GM10248 (cell line): Measurements from ENCODE around the gene ZDHHC14.

Experiments used
- CTCF ChIA-PET: fragments of 300-600 bp; sonication (Branson Sonifier 250); formaldehyde crosslinking; extraction: SDS; loops from one replicate; lab custom pipeline; 2021; ENCODE audit warnings: antibody characterized with exemption; lab: Yijun Ruan, JAX
- POLR2A ChIA-PET: fragments of 350-650 bp; sonication (Branson Sonifier 250); formaldehyde crosslinking; extraction: SDS; loops from one replicate; lab custom pipeline; 2020; ENCODE audit warnings: antibody characterized with exemption; lab: Yijun Ruan, JAX
- DNase-seq: peaks from one replicate; pipeline ENCODE4 v3.0.0; 2012; ENCODE audit errors: extremely low spot score
- CTCF ChIP-seq: IDR thresholded peaks from 2 replicates; pipeline ENCODE4 v1.5.1; 2012; ENCODE audit warnings: mild to moderate bottlenecking, low read depth; ENCODE audit errors: extremely low read depth, missing control alignments, control extremely low read depth

The ZDHHC14 gene

GRCh38 chr6:157443066-157443800, 62.2 kb downstream of the ZDHHC14 start:
- no peak for TF ChIP-seq CTCF
- CTCF ChIA-PET: interaction anchor here (1.2 to 1.6 kb wide), 2 partner anchors 10 to 19 kb away, joined by 3 to 6 read pairs; no protein-coding TSS in a partner anchor
- peak; percentile 46 for DNase-seq
- POLR2A ChIA-PET: no interaction called here

DNA sequence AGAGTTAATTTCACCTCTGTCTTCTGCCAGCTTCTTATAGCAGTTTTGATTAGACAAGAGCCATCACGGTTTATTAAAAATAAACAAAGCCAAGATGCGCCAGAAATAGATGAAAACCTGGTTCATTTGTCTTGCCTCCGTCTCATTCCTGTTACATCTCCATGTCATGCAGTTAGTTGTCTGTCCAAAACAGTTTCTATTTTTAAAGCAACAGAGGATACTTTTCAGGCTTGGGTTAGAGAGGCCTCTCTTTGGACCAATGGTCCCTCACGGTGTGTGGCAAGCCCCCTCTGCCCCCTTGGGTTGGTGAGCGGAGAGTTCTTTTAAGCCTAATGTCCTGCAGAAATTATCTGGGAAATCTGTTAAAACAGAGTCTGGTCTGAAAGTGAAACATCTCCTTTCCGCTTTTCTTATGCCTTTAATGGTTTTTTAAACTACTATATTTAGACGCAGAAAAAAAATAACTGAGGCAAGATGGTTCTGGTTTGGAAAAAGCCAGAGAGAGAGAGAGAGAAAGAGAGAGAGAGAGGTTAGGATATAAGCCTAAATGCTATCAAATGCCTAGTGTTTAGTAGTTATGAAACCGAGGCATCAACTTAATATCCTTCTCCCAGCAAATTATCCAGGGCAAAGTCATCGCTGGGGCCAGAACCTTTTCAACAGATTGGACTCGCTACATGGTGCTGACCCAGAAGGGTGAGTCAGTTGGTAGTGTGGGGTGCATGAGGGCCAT, 64.5 kb downstream of the ZDHHC14 start:
- DNase-seq: no peak
- ChIA-PET CTCF (no interaction called here), POLR2A (no interaction called here)
- TF ChIP-seq CTCF: no peak

- no peak for DNase-seq
- POLR2A ChIA-PET: no interaction called here
- CTCF ChIA-PET: interaction anchor here (1.5 kb wide), 1 partner anchor 200 kb away, joined by 3 read pairs; no protein-coding TSS in a partner anchor
- TF ChIP-seq CTCF: no peak
Observed at GRCh38 chr6:157447735-157448134, 66.7 kb downstream of the ZDHHC14 start.

DNA sequence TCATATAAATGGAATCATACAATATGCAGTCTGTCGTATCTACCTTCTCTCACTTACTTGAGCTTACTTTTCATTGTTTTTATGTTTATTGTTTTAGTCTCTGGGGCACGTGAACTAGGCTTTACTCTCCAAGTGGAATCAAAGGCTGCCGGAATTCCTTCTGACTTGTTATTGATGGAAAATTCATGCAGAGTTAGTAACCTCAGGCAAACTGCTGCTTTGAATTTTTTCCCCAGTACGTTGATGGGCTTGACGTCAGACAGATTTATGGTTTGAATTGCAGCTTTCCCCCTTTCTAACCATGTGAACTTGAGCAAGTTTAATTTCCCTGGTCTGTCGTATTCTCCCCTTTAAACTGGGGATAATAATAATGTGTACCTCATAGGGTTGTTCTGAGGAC, 68.6 kb downstream of the ZDHHC14 start:
- POLR2A ChIA-PET: no interaction called here
- no peak for DNase-seq
- CTCF ChIA-PET: no interaction called here
- TF ChIP-seq CTCF: no peak

- TF ChIP-seq CTCF: no peak
- ChIA-PET POLR2A (no interaction called here), CTCF (no interaction called here)
- no peak for DNase-seq
Observed at GRCh38 chr6:157450931-157451742, 70.1 kb downstream of the ZDHHC14 start.

DNA sequence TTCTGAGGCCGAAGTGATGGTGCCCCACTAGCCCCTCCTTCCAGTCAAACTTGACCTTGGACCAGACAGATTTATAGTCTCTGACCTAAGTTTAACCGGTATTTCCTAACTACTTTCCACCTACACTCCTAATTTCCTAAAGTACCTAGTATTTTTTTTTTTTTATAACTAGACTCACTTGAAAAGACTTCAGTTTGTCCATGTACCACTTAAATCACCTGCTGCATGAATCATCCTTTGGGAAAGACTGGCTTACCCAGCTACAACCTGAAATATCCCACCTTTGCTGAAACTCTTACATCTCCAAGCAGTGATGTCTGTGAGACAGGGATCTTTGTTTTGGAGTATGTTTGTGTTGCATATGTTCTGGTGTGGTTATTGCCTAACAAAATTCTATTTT, 71.1 kb downstream of the ZDHHC14 start:
- no peak for DNase-seq
- ChIA-PET CTCF (no interaction called here), POLR2A (no interaction called here)
- TF ChIP-seq CTCF: no peak
